NOMO-1 treated with DMSO at 0.1 percent for 48 hours (cell line): ENCODE measurements around the gene CRTAC1.

Experiments used
- DNase-seq: peaks from one replicate; lab custom pipeline; 2025; ENCODE audit not compliant: unreplicated experiment; lab: John Stamatoyannopoulos, UW

CRTAC1 gene

GRCh38 chr10:97925308-97925938, 105.0 kb downstream of the CRTAC1 start:
- no peak for DNase-seq

GRCh38 chr10:97924678-97925077, 105.7 kb downstream of the CRTAC1 start:
- DNase-seq: no peak

- DNase-seq: no peak
These were observed 106.9 kb downstream of the CRTAC1 start for GRCh38 chr10:97923476-97923875.

- no peak for DNase-seq
These were observed 107.4 kb downstream of the CRTAC1 start for GRCh38 chr10:97923057-97923456.

- no peak for DNase-seq
These were observed 108.2 kb downstream of the CRTAC1 start for GRCh38 chr10:97922022-97922758.

GRCh38 chr10:97921581-97922021, 108.8 kb downstream of the CRTAC1 start:
- DNase-seq: no peak

- no peak for DNase-seq
These were observed 109.6 kb downstream of the CRTAC1 start for GRCh38 chr10:97920865-97921264.

GRCh38 chr10:97919012-97919411, 111.4 kb downstream of the CRTAC1 start:
- no peak for DNase-seq

GRCh38 chr10:97916586-97916985, 113.8 kb downstream of the CRTAC1 start:
- DNase-seq: peak; percentile 20

GRCh38 chr10:97915346-97916131, 114.9 kb downstream of the CRTAC1 start:
- no peak for DNase-seq

- DNase-seq: peak; percentile 19
These were observed 115.6 kb downstream of the CRTAC1 start for GRCh38 chr10:97914837-97915211.

- no peak for DNase-seq
These were observed 116.1 kb downstream of the CRTAC1 start for GRCh38 chr10:97914171-97914836.

GRCh38 chr10:97913614-97914013, 116.8 kb downstream of the CRTAC1 start:
- no peak for DNase-seq

- no peak for DNase-seq
These were observed 117.2 kb downstream of the CRTAC1 start for GRCh38 chr10:97913193-97913592.

GRCh38 chr10:97911217-97911616, 119.2 kb downstream of the CRTAC1 start:
- no peak for DNase-seq

GRCh38 chr10:97910661-97911060, 119.8 kb downstream of the CRTAC1 start:
- no peak for DNase-seq

GRCh38 chr10:97907830-97908229, 122.6 kb downstream of the CRTAC1 start:
- no peak for DNase-seq

GRCh38 chr10:97907211-97907610, 123.2 kb downstream of the CRTAC1 start:
- DNase-seq: no peak

GRCh38 chr10:97905276-97905675, 125.1 kb downstream of the CRTAC1 start:
- no peak for DNase-seq

- DNase-seq: no peak
These were observed 125.8 kb downstream of the CRTAC1 start for GRCh38 chr10:97904576-97904975.

- no peak for DNase-seq
These were observed 126.4 kb downstream of the CRTAC1 start for GRCh38 chr10:97904018-97904381.
